GM13977 (cell line): ENCODE results near the gene EHD4.

ENCODE experiments used
- DNase-seq: peaks from one replicate; pipeline ENCODE4 v3.0.0; 2012; ENCODE audit warnings: low spot score
- CTCF ChIP-seq: IDR thresholded peaks from 2 replicates; pipeline ENCODE4 v1.5.1; 2012; ENCODE audit warnings: mild to moderate bottlenecking, control low read depth; ENCODE audit not compliant: insufficient read depth; ENCODE audit errors: extremely low read depth, missing control alignments
- in situ Hi-C: fragments of 300-500 bp; cut with MboI; formaldehyde crosslinking; loops from one replicate; pipeline ENCODE4 v1.12.0; 2022; ENCODE audit warnings: low sequenced_read_pairs, low pct_unique_long_range_greater_than_20kb, mixed read lengths, inconsistent platforms; ENCODE audit not compliant: unreplicated experiment

The EHD4 gene

GRCh38 chr15:41928637-41929620, 43.4 kb downstream of the EHD4 start:
- in situ Hi-C loops, result no loop called here
- DNase-seq, result peak; percentile 67
- TF ChIP-seq CTCF, result no peak

- in situ Hi-C loops, result no loop called here
- no peak for TF ChIP-seq CTCF
- DNase-seq, result no peak
These were observed 44.3 kb downstream of the EHD4 start for GRCh38 chr15:41928100-41928499.

- DNase-seq, result no peak
- in situ Hi-C loops, result no loop called here
- no peak for TF ChIP-seq CTCF
These were observed 44.8 kb downstream of the EHD4 start for GRCh38 chr15:41927536-41927935.

- in situ Hi-C loops, result no loop called here
- no peak for DNase-seq
- no peak for TF ChIP-seq CTCF
These were observed 45.9 kb downstream of the EHD4 start for GRCh38 chr15:41926185-41927056.

GRCh38 chr15:41925086-41925608, 47.2 kb downstream of the EHD4 start:
- in situ Hi-C loops, result no loop called here
- no peak for TF ChIP-seq CTCF
- no peak for DNase-seq

GRCh38 chr15:41923401-41923997, 48.9 kb downstream of the EHD4 start:
- no peak for DNase-seq
- no peak for TF ChIP-seq CTCF
- in situ Hi-C loops, result no loop called here
